CD8-positive, alpha-beta memory T cell (primary cell): ENCODE results near the gene NUP205. TPM values are rescaled to one million over a fixed set of nuclear protein-coding genes. Genes with fewer than 3 reads are reported as not detected.
"Not testable (repeated sequence)": the region's sequence is repeated elsewhere in the genome, so short reads cannot be mapped to it uniquely, and the experiment has no call there.

Experiments used
- CTCF ChIA-PET: fragments of 350-600 bp; sonication (Branson Sonifier 250); formaldehyde crosslinking; loops from one replicate; lab custom pipeline; 2021; ENCODE audit warnings: antibody characterized with exemption; lab: Charles Lee
- POLR2A ChIA-PET: fragments of 350-600 bp; sonication (Branson Sonifier 250); formaldehyde crosslinking; loops from one replicate; lab custom pipeline; 2021; ENCODE audit warnings: antibody characterized with exemption; lab: Charles Lee
- DNase-seq, 5 donors: peaks; one replicate each; pipeline versions ENCODE4 v3.0.0 to v3.0.0-alpha.2; 2020 to 2022; ENCODE audit warnings: mixed read lengths in 1 of 5
- H3K27ac ChIP-seq: one replicate; pipeline ENCODE4 v1.7.0; 2013; ENCODE audit warnings: low read depth, mild to moderate bottlenecking, low read length, moderate library complexity
- H3K27me3 ChIP-seq: 2 replicates; pipeline ENCODE4 v1.7.0; 2013; ENCODE audit warnings: low read length, mild to moderate bottlenecking; ENCODE audit not compliant: insufficient read depth, poor library complexity, severe bottlenecking
- H3K36me3 ChIP-seq: 2 replicates; pipeline ENCODE4 v1.7.0; 2013; ENCODE audit warnings: mild to moderate bottlenecking, low read length, moderate library complexity; ENCODE audit not compliant: insufficient read depth
- H3K4me1 ChIP-seq: 2 replicates; pipeline ENCODE4 v1.7.0; 2013; ENCODE audit warnings: mild to moderate bottlenecking, low read length, moderate library complexity; ENCODE audit not compliant: insufficient read depth
- H3K4me3 ChIP-seq: 2 replicates; pipeline ENCODE4 v1.7.0; 2013; ENCODE audit warnings: mild to moderate bottlenecking, low read length
- H3K9me3 ChIP-seq: 2 replicates; pipeline ENCODE4 v1.7.0; 2013; ENCODE audit warnings: mild to moderate bottlenecking, low read length
- H3K27ac Mint-ChIP-seq, 8 donors: one replicate each; pipeline ENCODE4 v1.8.0; 2020 to 2021; ENCODE audit warnings: mixed read lengths in 8 of 8, mild to moderate bottlenecking in 6 of 8, inconsistent platforms in 3 of 8, moderate library complexity in 3 of 8
- H3K27me3 Mint-ChIP-seq, 2 donors: one replicate each; pipeline ENCODE4 v1.8.0; 2020 to 2021; ENCODE audit warnings: mixed read lengths in 2 of 2, mild to moderate bottlenecking in 1 of 2, moderate library complexity in 1 of 2
- H3K36me3 Mint-ChIP-seq, 3 donors: one replicate each; pipeline ENCODE4 v1.8.0; 2020 to 2021; ENCODE audit warnings: mixed read lengths in 3 of 3, inconsistent platforms in 1 of 3, mild to moderate bottlenecking in 1 of 3
- H3K4me1 Mint-ChIP-seq, 3 donors: one replicate each; pipeline ENCODE4 v1.8.0; 2020 to 2021; ENCODE audit warnings: mixed read lengths in 3 of 3, inconsistent platforms in 1 of 3, mild to moderate bottlenecking in 1 of 3
- H3K4me3 Mint-ChIP-seq, 7 donors: one replicate each; pipeline ENCODE4 v1.8.0; 2020 to 2021; ENCODE audit warnings: mixed read lengths in 7 of 7, mild to moderate bottlenecking in 6 of 7, moderate library complexity in 4 of 7, inconsistent platforms in 2 of 7
- H3K9me3 Mint-ChIP-seq, 5 donors: one replicate each; pipeline ENCODE4 v1.8.0; 2020 to 2022; ENCODE audit warnings: mixed read lengths in 5 of 5, mild to moderate bottlenecking in 3 of 5, moderate library complexity in 2 of 5, inconsistent platforms in 1 of 5
- polyA plus RNA-seq: library from polyadenylated mRNA; unstranded; fragments of 300-500 nt; fragmentation: Illumina TruSeq; gene quantifications from one replicate; pipeline ENCODE4 v1.2.3, GENCODE V29; 2021
- total RNA-seq, 2 experiments: library from RNA; stranded (reverse); gene quantifications; one replicate each; pipeline ENCODE4 v1.2.3, GENCODE V29; 2021

The NUP205 gene
- total and polyA plus RNA-seq, 3 experiments from 2014 or later = 23.9 to 134 (median 123) TPM

- H3K4me3 Mint-ChIP-seq = peak within 1 kb of the TSS; percentile 91 to 99 (median 95)
- H3K27ac ChIP-seq = peak within 1 kb of the TSS; percentile 81
- CTCF ChIA-PET = interaction anchor here (0.6 to 3.7 kb wide), 12 partner anchors 9 to 387 kb away, joined by 3 to 26 read pairs (median 4); no protein-coding TSS in a partner anchor
- no peaks in the 10 kb centered on the region for H3K27me3 ChIP-seq
- peaks cover 35 to 52% (median 50%) of the 10 kb centered on the region in 3 donors for H3K4me1 Mint-ChIP-seq
- DNase-seq = peak; percentile 92 to 98 (median 95)
- H3K27ac Mint-ChIP-seq = peak within 1 kb of the TSS; percentile 74 to 97 (median 91)
- H3K9me3 ChIP-seq = no peaks in the 10 kb centered on the region
- POLR2A ChIA-PET = interaction anchor here (0.7 to 0.9 kb wide), 2 partner anchors 104 to 313 kb away, joined by 3 to 4 read pairs; no protein-coding TSS in a partner anchor
- peak within 1 kb of the TSS; percentile 62 for H3K4me3 ChIP-seq
- H3K36me3 ChIP-seq = no peaks in the 10 kb centered on the region
- H3K4me1 ChIP-seq = peaks cover 28% of the 10 kb centered on the region
- H3K36me3 Mint-ChIP-seq = peaks cover 0 to 16% (median 0%) of the 10 kb centered on the region in 3 donors
- H3K27me3 Mint-ChIP-seq = no peaks in the 10 kb centered on the region
- peaks cover 0 to 2% (median 0%) of the 10 kb centered on the region in 5 donors for H3K9me3 Mint-ChIP-seq
Measured at GRCh38 chr7:135662373-135663114, 104.8 kb downstream of the NUP205 start, which contains the start of gene STMP1. Gene STMP1, plus strand, starts transcription at chr7:135662514.

GRCh38 chr7:135664046-135664589 lies 106.4 kb downstream of the NUP205 start:
- ChIA-PET POLR2A (no interaction called here), CTCF (interaction anchor here (3.7 kb wide), 1 partner anchor 9 kb away, joined by 16 read pairs; no protein-coding TSS in a partner anchor)
- H3K36me3 ChIP-seq = no peaks in the 10 kb centered on the region
- peaks cover 4 to 25% (median 5%) of the 10 kb centered on the region in 3 donors for H3K36me3 Mint-ChIP-seq
- H3K4me3 ChIP-seq = no peak overlapping the region
- H3K4me1 Mint-ChIP-seq = peaks cover 45 to 65% (median 64%) of the 10 kb centered on the region in 3 donors
- no peaks in the 10 kb centered on the region for H3K9me3 ChIP-seq
- H3K27me3 Mint-ChIP-seq = no peaks in the 10 kb centered on the region
- H3K27ac Mint-ChIP-seq = peak overlapping the region in 5 of 8 donors; percentile 54 to 81 (median 68)
- H3K27me3 ChIP-seq = no peaks in the 10 kb centered on the region
- peak overlapping the region; percentile 81 for H3K27ac ChIP-seq
- peaks cover 0 to 2% (median 0%) of the 10 kb centered on the region in 5 donors for H3K9me3 Mint-ChIP-seq
- no peak for DNase-seq
- peak overlapping the region; percentile 63 to 99 (median 75) for H3K4me3 Mint-ChIP-seq
- H3K4me1 ChIP-seq = peaks cover 28% of the 10 kb centered on the region

GRCh38 chr7:135665042-135665441 lies 107.3 kb downstream of the NUP205 start:
- CTCF ChIA-PET = no interaction called here
- DNase-seq = no peak
- Mint-ChIP-seq H3K27ac (peak overlapping the region in 4 of 8 donors; percentile 18 to 50 (median 28)), H3K4me3 (peak overlapping the region in 3 of 7 donors; percentile 33 to 79 (median 54)), H3K9me3 (peaks cover 0 to 2% (median 0%) of the 10 kb centered on the region in 5 donors), H3K4me1 (peaks cover 48 to 74% (median 73%) of the 10 kb centered on the region in 3 donors), H3K27me3 (no peaks in the 10 kb centered on the region), H3K36me3 (peaks cover 4 to 29% (median 5%) of the 10 kb centered on the region in 3 donors)
- POLR2A ChIA-PET = no interaction called here
- peaks cover 28% of the 10 kb centered on the region for H3K4me1 ChIP-seq
- no peak overlapping the region for H3K27ac ChIP-seq
- H3K4me3 ChIP-seq = no peak overlapping the region
- H3K27me3 ChIP-seq = no peaks in the 10 kb centered on the region
- H3K36me3 ChIP-seq = no peaks in the 10 kb centered on the region
- no peaks in the 10 kb centered on the region for H3K9me3 ChIP-seq

- ChIA-PET CTCF (interaction anchor here (0.6 kb wide), 1 partner anchor 20 kb away, joined by 3 read pairs; no protein-coding TSS in a partner anchor), POLR2A (no interaction called here)
- H3K27ac ChIP-seq = no peak overlapping the region
- H3K27ac Mint-ChIP-seq = peak overlapping the region in 1 of 8 donors; percentile 71
- no peak for DNase-seq
- H3K36me3 Mint-ChIP-seq = peaks cover 4 to 29% (median 5%) of the 10 kb centered on the region in 3 donors
- H3K27me3 Mint-ChIP-seq = no peaks in the 10 kb centered on the region
- peak overlapping the region in 2 of 7 donors; percentile 48 to 79 for H3K4me3 Mint-ChIP-seq
- H3K36me3 ChIP-seq = no peaks in the 10 kb centered on the region
- peaks cover 0 to 2% (median 0%) of the 10 kb centered on the region in 5 donors for H3K9me3 Mint-ChIP-seq
- no peaks in the 10 kb centered on the region for H3K27me3 ChIP-seq
- no peaks in the 10 kb centered on the region for H3K9me3 ChIP-seq
- H3K4me1 ChIP-seq = peaks cover 28% of the 10 kb centered on the region
- no peak overlapping the region for H3K4me3 ChIP-seq
- H3K4me1 Mint-ChIP-seq = peaks cover 48 to 80% (median 74%) of the 10 kb centered on the region in 3 donors
Measured at GRCh38 chr7:135666156-135666555, 108.4 kb downstream of the NUP205 start.

- no peak for DNase-seq
- ChIA-PET CTCF (no interaction called here), POLR2A (no interaction called here)
- Mint-ChIP-seq H3K9me3 (no peaks in the 10 kb centered on the region), H3K36me3 (peaks cover 4 to 29% (median 5%) of the 10 kb centered on the region in 3 donors), H3K4me1 (peaks cover 47 to 81% (median 73%) of the 10 kb centered on the region in 3 donors), H3K27me3 (no peaks in the 10 kb centered on the region), H3K27ac (peak overlapping the region in 2 of 8 donors; percentile 58 to 71), H3K4me3 (peak overlapping the region in 1 of 7 donors; percentile 79)
- Histone ChIP-seq H3K4me3 (no peak overlapping the region), H3K27ac (no peak overlapping the region), H3K9me3 (no peaks in the 10 kb centered on the region), H3K4me1 (peaks cover 24% of the 10 kb centered on the region), H3K27me3 (no peaks in the 10 kb centered on the region), H3K36me3 (no peaks in the 10 kb centered on the region)
Measured at GRCh38 chr7:135666846-135667245, 109.1 kb downstream of the NUP205 start.

- H3K9me3 ChIP-seq, H3K4me3 ChIP-seq, DNase-seq, H3K4me3 Mint-ChIP-seq, H3K27me3 Mint-ChIP-seq, POLR2A ChIA-PET, H3K27ac ChIP-seq, H3K9me3 Mint-ChIP-seq, H3K27me3 ChIP-seq, H3K36me3 ChIP-seq, CTCF ChIA-PET, H3K27ac Mint-ChIP-seq: not testable (repeated sequence)
- Mint-ChIP-seq H3K4me1 (peaks cover 46 to 80% (median 72%) of the 10 kb centered on the region in 3 donors), H3K36me3 (peaks cover 4 to 28% (median 5%) of the 10 kb centered on the region in 3 donors)
- H3K4me1 ChIP-seq = peaks cover 21% of the 10 kb centered on the region
Measured at GRCh38 chr7:135667626-135668025, 109.9 kb downstream of the NUP205 start.

GRCh38 chr7:135668852-135669395 lies 111.2 kb downstream of the NUP205 start:
- H3K27me3 Mint-ChIP-seq, H3K27ac ChIP-seq, H3K27me3 ChIP-seq, H3K36me3 ChIP-seq, DNase-seq, H3K4me3 ChIP-seq, H3K4me1 ChIP-seq, H3K4me3 Mint-ChIP-seq, POLR2A ChIA-PET, H3K9me3 Mint-ChIP-seq, H3K9me3 ChIP-seq, CTCF ChIA-PET: not testable (repeated sequence)
- Mint-ChIP-seq H3K4me1 (peaks cover 45 to 74% (median 72%) of the 10 kb centered on the region in 3 donors), H3K27ac (peak overlapping the region in 1 of 8 donors; percentile 14), H3K36me3 (peaks cover 4 to 38% (median 9%) of the 10 kb centered on the region in 3 donors)
